Smooth muscle cell (in vitro differentiated cells): ENCODE data around the gene KCNK16. TPM values are rescaled to one million over a fixed set of nuclear protein-coding genes. Genes with fewer than 3 reads are reported as not detected.
"Not testable (repeated sequence)": the region's sequence is repeated elsewhere in the genome, so short reads cannot be mapped to it uniquely, and the experiment has no call there.

Source experiments
- DNase-seq: peaks from one replicate; lab custom pipeline; 2025; ENCODE audit not compliant: unreplicated experiment; lab: John Stamatoyannopoulos, UW
- H2AFZ ChIP-seq: fragments of 200-600 bp; sonication (generic); 2 replicates; pipeline ENCODE4 v1.6.0; 2016; ENCODE audit warnings: antibody characterized with exemption, low read depth, mild to moderate bottlenecking
- H3F3A ChIP-seq: fragments of 200-600 bp; sonication (generic); 2 replicates; pipeline ENCODE4 v1.6.0; 2017; ENCODE audit warnings: antibody characterized with exemption, low read depth
- H3K27ac ChIP-seq: fragments of 200-600 bp; sonication (generic); 2 replicates; pipeline ENCODE4 v1.5.1; 2016; ENCODE audit warnings: low read depth, mild to moderate bottlenecking
- H3K27me3 ChIP-seq: fragments of 200-600 bp; sonication (generic); 2 replicates; pipeline ENCODE4 v1.6.1; 2016; ENCODE audit warnings: low read depth, mild to moderate bottlenecking
- H3K36me3 ChIP-seq: fragments of 200-600 bp; sonication (generic); 2 replicates; pipeline ENCODE4 v1.5.1; 2016; ENCODE audit warnings: low read depth
- H3K4me1 ChIP-seq: fragments of 200-600 bp; sonication (generic); 2 replicates; pipeline ENCODE4 v1.5.1; 2016; ENCODE audit warnings: low read depth
- H3K4me2 ChIP-seq: fragments of 200-600 bp; sonication (generic); 2 replicates; pipeline ENCODE4 v1.6.0; 2016; ENCODE audit warnings: mild to moderate bottlenecking
- H3K4me3 ChIP-seq: fragments of 200-600 bp; sonication (generic); 2 replicates; pipeline ENCODE4 v1.5.1; 2016; ENCODE audit warnings: mild to moderate bottlenecking
- H3K79me2 ChIP-seq: fragments of 200-600 bp; sonication (generic); 2 replicates; pipeline ENCODE4 v1.6.0; 2016; ENCODE audit warnings: low read depth, mild to moderate bottlenecking
- H3K9ac ChIP-seq: fragments of 200-600 bp; sonication (generic); 2 replicates; pipeline ENCODE4 v1.6.0; 2016; ENCODE audit warnings: low read depth
- H3K9me3 ChIP-seq: fragments of 200-600 bp; sonication (generic); replicated peaks from 2 replicates; pipeline ENCODE4 v1.5.1; 2016; ENCODE audit warnings: low read depth
- H4K20me1 ChIP-seq: fragments of 200-600 bp; sonication (generic); 2 replicates; pipeline ENCODE4 v1.6.0; 2016; ENCODE audit warnings: low read depth
- CTCF ChIP-seq: fragments of 200-600 bp; sonication (generic); IDR thresholded peaks from 2 replicates; pipeline ENCODE4 v1.5.1; 2017; ENCODE audit warnings: borderline replicate concordance, mild to moderate bottlenecking, antibody characterized with exemption; ENCODE audit not compliant: insufficient read depth, poor library complexity, severe bottlenecking
- WGBS: methylation state at CpG from one replicate; pipeline ENCODE4 v1.1.7; 2016; ENCODE audit warnings: low lambda C conversion rate; 5-methylcytosine and 5-hydroxymethylcytosine counted together
- polyA plus RNA-seq: library from polyadenylated mRNA; unstranded; fragments of >200 nt; fragmentation: Nextera tagmentation; extraction: Ambion mirVana; gene quantifications from 2 replicates; pipeline ENCODE4 v1.2.1, GENCODE V29; 2016
- total RNA-seq: library from RNA; depleted of rRNA; stranded (reverse); fragments of >200 nt; gene quantifications from 2 replicates; pipeline ENCODE4 v1.2.3, GENCODE V29; 2014

The KCNK16 gene
- total and polyA plus RNA-seq, 2 experiments from 2014 or later, result not detected

GRCh38 chr6:39294133-39294532 is 28.4 kb downstream of the KCNK16 start:
- no peak for DNase-seq
- Histone ChIP-seq H2AFZ (no peak overlapping the region), H3K9me3 (no peaks in the 10 kb centered on the region), H3K4me2 (no peak overlapping the region), H3K79me2 (no peaks in the 10 kb centered on the region), H3K4me1 (peaks cover 6% of the 10 kb centered on the region), H3K4me3 (no peak overlapping the region), H3K27me3 (peaks cover 20% of the 10 kb centered on the region), H3F3A (no peaks in the 10 kb centered on the region), H3K27ac (no peak overlapping the region), H3K36me3 (no peaks in the 10 kb centered on the region), H3K9ac (no peak overlapping the region), H4K20me1 (no peaks in the 10 kb centered on the region)
- WGBS, result 76% methylated on average over 5 of the region's 5 CpGs
- no peak for TF ChIP-seq CTCF

GRCh38 chr6:39292637-39293036 is 29.9 kb downstream of the KCNK16 start:
- no peak overlapping the region for H3K4me2 ChIP-seq
- H3K27me3 ChIP-seq, result peaks cover 10% of the 10 kb centered on the region
- peaks cover 6% of the 10 kb centered on the region for H3K4me1 ChIP-seq
- 95% methylated on average over 6 of the region's 6 CpGs for WGBS
- H3K9me3 ChIP-seq, result no peaks in the 10 kb centered on the region
- H4K20me1 ChIP-seq, result no peaks in the 10 kb centered on the region
- no peaks in the 10 kb centered on the region for H3K36me3 ChIP-seq
- TF ChIP-seq CTCF, result no peak
- no peak overlapping the region for H3K9ac ChIP-seq
- no peak overlapping the region for H2AFZ ChIP-seq
- H3K79me2 ChIP-seq, result no peaks in the 10 kb centered on the region
- H3F3A ChIP-seq, result no peaks in the 10 kb centered on the region
- DNase-seq, result no peak
- no peak overlapping the region for H3K27ac ChIP-seq
- no peak overlapping the region for H3K4me3 ChIP-seq

- no peaks in the 10 kb centered on the region for H3F3A ChIP-seq
- H3K27ac ChIP-seq, result no peak overlapping the region
- H3K36me3 ChIP-seq, result no peaks in the 10 kb centered on the region
- no peak overlapping the region for H3K4me2 ChIP-seq
- no peak overlapping the region for H3K9ac ChIP-seq
- no peaks in the 10 kb centered on the region for H3K9me3 ChIP-seq
- WGBS, result 89% methylated on average over 2 of the region's 2 CpGs
- H3K27me3 ChIP-seq, result peaks cover 10% of the 10 kb centered on the region
- no peaks in the 10 kb centered on the region for H4K20me1 ChIP-seq
- H3K79me2 ChIP-seq, result no peaks in the 10 kb centered on the region
- no peak for TF ChIP-seq CTCF
- no peak overlapping the region for H2AFZ ChIP-seq
- peaks cover 6% of the 10 kb centered on the region for H3K4me1 ChIP-seq
- no peak for DNase-seq
- no peak overlapping the region for H3K4me3 ChIP-seq
These were observed 33.0 kb downstream of the KCNK16 start for GRCh38 chr6:39289490-39289889.

GRCh38 chr6:39287601-39288000 is 34.9 kb downstream of the KCNK16 start:
- peaks cover 7% of the 10 kb centered on the region for H3K27me3 ChIP-seq
- DNase-seq, result no peak
- no peaks in the 10 kb centered on the region for H3F3A ChIP-seq
- H3K4me3 ChIP-seq, result no peak overlapping the region
- no peaks in the 10 kb centered on the region for H3K9me3 ChIP-seq
- no peak overlapping the region for H3K4me2 ChIP-seq
- WGBS, result 69% methylated on average over 3 of the region's 3 CpGs
- H4K20me1 ChIP-seq, result no peaks in the 10 kb centered on the region
- TF ChIP-seq CTCF, result no peak
- H3K36me3 ChIP-seq, result no peaks in the 10 kb centered on the region
- no peaks in the 10 kb centered on the region for H3K79me2 ChIP-seq
- H3K9ac ChIP-seq, result no peak overlapping the region
- H3K27ac ChIP-seq, result no peak overlapping the region
- peaks cover 6% of the 10 kb centered on the region for H3K4me1 ChIP-seq
- no peak overlapping the region for H2AFZ ChIP-seq

- H3K9me3 ChIP-seq, H2AFZ ChIP-seq, H4K20me1 ChIP-seq, DNase-seq, H3K27me3 ChIP-seq, H3K27ac ChIP-seq, H3K4me3 ChIP-seq, H3K9ac ChIP-seq, H3K36me3 ChIP-seq, H3K79me2 ChIP-seq, H3K4me1 ChIP-seq, H3F3A ChIP-seq, H3K4me2 ChIP-seq: not testable (repeated sequence)
- WGBS, result 87% methylated on average over 10 of the region's 10 CpGs
These were observed 35.9 kb downstream of the KCNK16 start for GRCh38 chr6:39286596-39286995.
